ENCODE data around the gene GRAP2. TPM values are rescaled to one million over a fixed set of nuclear protein-coding genes. Genes with fewer than 3 reads are reported as not detected.

GRAP2 gene
- total RNA-seq, 4 donors from 2014 or later: 0.97 to 2.0 TPM; not detected in 2

- intact Hi-C loops (cut with DNase I; ENCODE audit: low total_unique reads): no loop called here
- H3K36me3 ChIP-seq: no peaks in the 10 kb centered on the region
Observed at GRCh38 chr22:39913321-39913720, 12.4 kb downstream of the GRAP2 start.

GRCh38 chr22:39913886-39914285 lies 13.0 kb downstream of the GRAP2 start:
- no peak for TF ChIP-seq CTCF (IDR thresholded peaks at IDR 0.05)
- no peak for TF ChIP-seq POLR2A (IDR thresholded peaks at IDR 0.05)
- Histone ChIP-seq H3K4me3 (no peak overlapping the region), H3K4me1 (no peaks in the 10 kb centered on the region), H3K36me3 (no peaks in the 10 kb centered on the region), H3K27ac (no peak overlapping the region), H3K27me3 (peaks cover 0 to 2% of the 10 kb centered on the region in 2 donors), H3K9me3 (no peaks in the 10 kb centered on the region)
- no peak for DNase-seq
- intact Hi-C loops (cut with DNase I; ENCODE audit: low total_unique reads): no loop called here

More at GRCh38 chr22:39913321-39913720, 12.4 kb downstream of the GRAP2 start:
- Histone ChIP-seq H3K4me3 (no peak overlapping the region), H3K4me1 (no peaks in the 10 kb centered on the region), H3K27ac (no peak overlapping the region), H3K27me3 (peaks cover 0 to 2% of the 10 kb centered on the region in 2 donors), H3K9me3 (no peaks in the 10 kb centered on the region)
- no peak for DNase-seq
- TF ChIP-seq CTCF (IDR thresholded peaks at IDR 0.05): no peak
- TF ChIP-seq POLR2A (IDR thresholded peaks at IDR 0.05): no peak

- Histone ChIP-seq H3K36me3 (no peaks in the 10 kb centered on the region), H3K4me1 (no peaks in the 10 kb centered on the region), H3K9me3 (no peaks in the 10 kb centered on the region), H3K27ac (no peak overlapping the region), H3K27me3 (peaks cover 0 to 2% of the 10 kb centered on the region in 2 donors), H3K4me3 (no peak overlapping the region)
- intact Hi-C loops (cut with DNase I; ENCODE audit: low total_unique reads): no loop called here
- TF ChIP-seq CTCF (IDR thresholded peaks at IDR 0.05): no peak
- TF ChIP-seq POLR2A (IDR thresholded peaks at IDR 0.05): no peak
- no peak for DNase-seq
Observed at GRCh38 chr22:39914584-39914983, 13.7 kb downstream of the GRAP2 start.

GRCh38 chr22:39915295-39915726 lies 14.4 kb downstream of the GRAP2 start:
- H3K4me1 ChIP-seq: no peaks in the 10 kb centered on the region
- no peaks in the 10 kb centered on the region for H3K36me3 ChIP-seq
- H3K27ac ChIP-seq: no peak overlapping the region

GRCh38 chr22:39916496-39916895 lies 15.6 kb downstream of the GRAP2 start:
- H3K27ac ChIP-seq: no peak overlapping the region

More at GRCh38 chr22:39915295-39915726, 14.4 kb downstream of the GRAP2 start:
- intact Hi-C loops (cut with DNase I; ENCODE audit: low total_unique reads): no loop called here
- Histone ChIP-seq H3K27me3 (peaks cover 0 to 2% of the 10 kb centered on the region in 2 donors), H3K9me3 (no peaks in the 10 kb centered on the region), H3K4me3 (no peak overlapping the region)
- TF ChIP-seq CTCF (IDR thresholded peaks at IDR 0.05): no peak
- TF ChIP-seq POLR2A (IDR thresholded peaks at IDR 0.05): no peak
- DNase-seq: no peak

More at GRCh38 chr22:39916496-39916895, 15.6 kb downstream of the GRAP2 start:
- no peaks in the 10 kb centered on the region for H3K4me1 ChIP-seq
- intact Hi-C loops (cut with DNase I; ENCODE audit: low total_unique reads): no loop called here
- H3K27me3 ChIP-seq: peaks cover 0 to 2% of the 10 kb centered on the region in 2 donors
- no peaks in the 10 kb centered on the region for H3K36me3 ChIP-seq
- no peak overlapping the region for H3K4me3 ChIP-seq
- DNase-seq: no peak
- TF ChIP-seq CTCF (IDR thresholded peaks at IDR 0.05) (no peak), POLR2A (IDR thresholded peaks at IDR 0.05) (no peak)
- no peaks in the 10 kb centered on the region for H3K9me3 ChIP-seq

All from uterus (tissue), 4 donors.